ENCODE results near the gene TKTL1. TPM values are rescaled to one million over a fixed set of nuclear protein-coding genes. Genes with fewer than 3 reads are reported as not detected.
"Not testable (repeated sequence)": the region's sequence is repeated elsewhere in the genome, so short reads cannot be mapped to it uniquely, and the experiment has no call there.

Gene TKTL1
- total RNA-seq, 1 donor from 2014 or later: not detected

GRCh38 chrX:154284489-154285338, 10.9 kb upstream of the TKTL1 start:
- not testable (repeated sequence) for H3K79me2 ChIP-seq (ENCODE audit: low read depth); H3K27me3 Mint-ChIP-seq (ENCODE audit: insufficient read depth, low read depth); H3K4me1 Mint-ChIP-seq; H2AFZ ChIP-seq (replicated peaks); H3K27ac Mint-ChIP-seq; H3K27me3 ChIP-seq; H3F3A ChIP-seq (ENCODE audit: low read depth); H3K27ac ChIP-seq; H3K4me3 Mint-ChIP-seq; H3K36me3 ChIP-seq; H4K20me1 ChIP-seq (ENCODE audit: low read depth); H3K9me3 Mint-ChIP-seq; H3K4me2 ChIP-seq; H3K36me3 Mint-ChIP-seq; H3K9me3 ChIP-seq (ENCODE audit: low read depth); H3K4me1 ChIP-seq; H3K4me3 ChIP-seq; DNase-seq (ENCODE audit: low spot score); H3K9ac ChIP-seq

DNA sequence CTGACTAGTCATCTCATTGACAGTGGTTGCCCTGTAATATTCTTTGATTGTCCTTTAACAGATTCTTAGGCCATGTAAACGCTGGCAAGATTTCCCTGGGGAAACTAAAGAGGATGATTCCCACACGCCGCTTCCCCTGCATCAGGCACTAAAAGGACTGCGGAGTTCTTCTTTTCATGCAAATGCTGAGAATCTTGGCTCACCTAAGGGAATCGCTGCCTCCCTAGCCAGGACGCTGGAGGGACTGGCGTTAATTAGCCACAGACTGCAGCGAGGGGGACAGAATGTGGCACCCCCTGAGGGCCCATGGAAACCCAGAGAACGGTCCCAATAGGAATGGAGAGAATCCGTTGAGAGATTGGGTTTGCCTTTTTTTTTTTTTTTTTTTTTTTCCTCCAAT, 9.2 kb upstream of the TKTL1 start:
- not testable (repeated sequence) for H3K79me2 ChIP-seq (ENCODE audit: low read depth); H3K4me3 ChIP-seq; H3K9me3 Mint-ChIP-seq; H3K9me3 ChIP-seq (ENCODE audit: low read depth); H3K4me1 ChIP-seq; H3K27me3 Mint-ChIP-seq (ENCODE audit: insufficient read depth, low read depth); H3K4me3 Mint-ChIP-seq; H2AFZ ChIP-seq (replicated peaks); H3K4me1 Mint-ChIP-seq; H3F3A ChIP-seq (ENCODE audit: low read depth); H3K36me3 ChIP-seq; H3K27me3 ChIP-seq; H3K27ac Mint-ChIP-seq; H4K20me1 ChIP-seq (ENCODE audit: low read depth); H3K4me2 ChIP-seq; H3K9ac ChIP-seq; DNase-seq (ENCODE audit: low spot score); H3K36me3 Mint-ChIP-seq; H3K27ac ChIP-seq

DNA sequence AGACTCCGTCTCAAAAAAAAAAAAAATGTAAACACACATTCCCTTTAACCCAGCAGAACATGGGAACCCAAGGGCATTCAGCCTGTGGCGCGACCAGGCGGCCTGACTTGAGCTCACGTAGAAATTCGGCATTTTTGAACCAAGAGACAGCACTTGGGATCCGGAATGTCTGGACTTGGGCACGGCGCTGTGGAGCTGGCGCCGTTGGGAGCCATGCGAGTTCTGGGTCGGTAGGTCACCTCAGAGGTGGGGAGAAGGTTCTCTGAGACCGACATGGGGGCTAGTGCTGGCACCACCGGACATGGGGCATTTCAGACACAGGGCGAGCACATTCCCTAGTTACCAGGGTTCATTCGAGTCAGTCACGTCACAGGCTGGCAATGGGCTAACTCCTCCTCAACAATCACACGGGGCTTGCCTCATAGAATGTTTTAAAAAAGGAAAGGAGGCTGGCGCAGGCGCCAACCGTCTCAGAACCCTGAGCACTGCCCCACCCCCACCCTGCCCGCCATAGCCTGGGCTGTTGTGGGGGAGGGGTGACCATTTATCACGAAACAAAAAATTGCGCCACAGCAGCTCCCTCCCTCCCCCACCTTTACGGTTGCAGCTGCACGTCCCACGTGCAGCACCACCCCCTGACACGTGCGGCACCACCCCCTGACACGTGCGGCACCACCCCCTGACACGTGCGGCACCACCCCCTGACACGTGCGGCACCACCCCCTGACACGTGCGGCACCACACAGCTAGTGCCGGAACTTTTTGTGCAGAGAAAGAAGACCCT, 612 bp upstream of the TKTL1 start, which contains the start of gene TEX28:
Gene TEX28 (minus strand): TSS at position 334 of the 784 bp plus-strand sequence. CDS start 3,007 bp downstream, outside the sequence.
- no peak for TF ChIP-seq EZH2phosphoT487 (IDR thresholded peaks at IDR 0.05)
- TF ChIP-seq, protein P1, sequence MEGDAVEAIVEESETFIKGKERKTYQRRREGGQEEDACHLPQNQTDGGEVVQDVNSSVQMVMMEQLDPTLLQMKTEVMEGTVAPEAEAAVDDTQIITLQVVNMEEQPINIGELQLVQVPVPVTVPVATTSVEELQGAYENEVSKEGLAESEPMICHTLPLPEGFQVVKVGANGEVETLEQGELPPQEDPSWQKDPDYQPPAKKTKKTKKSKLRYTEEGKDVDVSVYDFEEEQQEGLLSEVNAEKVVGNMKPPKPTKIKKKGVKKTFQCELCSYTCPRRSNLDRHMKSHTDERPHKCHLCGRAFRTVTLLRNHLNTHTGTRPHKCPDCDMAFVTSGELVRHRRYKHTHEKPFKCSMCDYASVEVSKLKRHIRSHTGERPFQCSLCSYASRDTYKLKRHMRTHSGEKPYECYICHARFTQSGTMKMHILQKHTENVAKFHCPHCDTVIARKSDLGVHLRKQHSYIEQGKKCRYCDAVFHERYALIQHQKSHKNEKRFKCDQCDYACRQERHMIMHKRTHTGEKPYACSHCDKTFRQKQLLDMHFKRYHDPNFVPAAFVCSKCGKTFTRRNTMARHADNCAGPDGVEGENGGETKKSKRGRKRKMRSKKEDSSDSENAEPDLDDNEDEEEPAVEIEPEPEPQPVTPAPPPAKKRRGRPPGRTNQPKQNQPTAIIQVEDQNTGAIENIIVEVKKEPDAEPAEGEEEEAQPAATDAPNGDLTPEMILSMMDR (IDR thresholded peaks at IDR 0.05): no peak
- TF ChIP-seq EZH2 (IDR thresholded peaks at IDR 0.05): no peak
- no peaks in the 10 kb centered on the region for H3K27me3 ChIP-seq
- H2AFZ ChIP-seq (replicated peaks): no peak within 1 kb of the TSS
- H3K9me3 ChIP-seq (ENCODE audit: low read depth): no peaks in the 10 kb centered on the region
- H3K4me1 ChIP-seq: no peaks in the 10 kb centered on the region
- no peak for DNase-seq (ENCODE audit: low spot score)
- no peak within 1 kb of the TSS for H3K27ac ChIP-seq
- no peaks in the 10 kb centered on the region for H3K36me3 ChIP-seq
- H3K4me1 Mint-ChIP-seq: no peaks in the 10 kb centered on the region
- peaks cover 5% of the 10 kb centered on the region for H3K27me3 Mint-ChIP-seq (ENCODE audit: insufficient read depth, low read depth)
- no peak within 1 kb of the TSS for H3K4me3 ChIP-seq
- no peak within 1 kb of the TSS for H3K4me2 ChIP-seq
- no peak within 1 kb of the TSS for H3K4me3 Mint-ChIP-seq
- peaks cover 27% of the 10 kb centered on the region for H3K9me3 Mint-ChIP-seq
- H4K20me1 ChIP-seq (ENCODE audit: low read depth): no peaks in the 10 kb centered on the region
- no peaks in the 10 kb centered on the region for H3K79me2 ChIP-seq (ENCODE audit: low read depth)
- no peak within 1 kb of the TSS for H3K27ac Mint-ChIP-seq
- H3K9ac ChIP-seq: no peak within 1 kb of the TSS
- no peaks in the 10 kb centered on the region for H3K36me3 Mint-ChIP-seq
- H3F3A ChIP-seq (ENCODE audit: low read depth): no peaks in the 10 kb centered on the region

DNA sequence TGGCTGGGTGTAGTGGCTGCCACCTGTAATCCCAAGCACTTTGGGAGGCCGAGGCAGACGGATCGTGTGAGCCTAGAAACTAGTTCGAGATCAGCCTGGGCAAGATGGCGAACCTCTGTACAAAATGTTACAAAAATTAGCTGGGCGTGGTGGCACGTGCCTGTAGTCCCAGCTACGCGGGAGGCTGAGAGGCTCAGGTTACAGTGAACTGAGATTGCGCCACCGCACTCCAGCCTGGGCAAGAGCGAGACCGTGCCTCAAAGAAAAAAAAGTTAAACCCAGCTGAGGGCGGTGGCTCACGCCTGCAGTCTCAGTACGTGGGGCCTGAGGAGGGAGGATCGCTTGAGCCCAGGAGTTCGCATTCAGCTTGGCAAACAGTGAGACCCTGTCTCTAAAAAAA, 1.1 kb downstream of the TKTL1 start:
- no peak overlapping the region for H3K4me2 ChIP-seq
- peaks cover 7% of the 10 kb centered on the region for H3K9me3 ChIP-seq (ENCODE audit: low read depth)
- peaks cover 33% of the 10 kb centered on the region for H3K9me3 Mint-ChIP-seq
- no peaks in the 10 kb centered on the region for H3K36me3 ChIP-seq
- no peaks in the 10 kb centered on the region for H3K36me3 Mint-ChIP-seq
- no peak overlapping the region for H2AFZ ChIP-seq (replicated peaks)
- no peak overlapping the region for H3K4me3 ChIP-seq
- no peak overlapping the region for H3K9ac ChIP-seq
- no peak for DNase-seq (ENCODE audit: low spot score)
- no peaks in the 10 kb centered on the region for H3K27me3 ChIP-seq
- no peaks in the 10 kb centered on the region for H3K79me2 ChIP-seq (ENCODE audit: low read depth)
- peak overlapping the region; percentile 42 for H3K27ac Mint-ChIP-seq
- no peaks in the 10 kb centered on the region for H4K20me1 ChIP-seq (ENCODE audit: low read depth)
- H3F3A ChIP-seq (ENCODE audit: low read depth): no peaks in the 10 kb centered on the region
- H3K27me3 Mint-ChIP-seq (ENCODE audit: insufficient read depth, low read depth): peaks cover 7% of the 10 kb centered on the region
- no peaks in the 10 kb centered on the region for H3K4me1 Mint-ChIP-seq
- H3K4me3 Mint-ChIP-seq: no peak overlapping the region
- TF ChIP-seq EZH2 (IDR thresholded peaks at IDR 0.05): no peak
- TF ChIP-seq, protein P1 (IDR thresholded peaks at IDR 0.05): no peak
- H3K4me1 ChIP-seq: no peaks in the 10 kb centered on the region
- H3K27ac ChIP-seq: no peak overlapping the region

Data from neural progenitor cell (in vitro differentiated cells).